Cardiac muscle cell (in vitro differentiated cells and primary cell): ENCODE measurements around the gene PABPN1L. TPM values are rescaled to one million over a fixed set of nuclear protein-coding genes. Genes with fewer than 3 reads are reported as not detected.
"Not testable (repeated sequence)": the region's sequence is repeated elsewhere in the genome, so short reads cannot be mapped to it uniquely, and the experiment has no call there.

ENCODE experiments used
- DNase-seq, 2 donors: peaks; one replicate each; pipeline versions ENCODE4 v3.0.0 to v3.0.0-alpha.2; 2010 to 2017; ENCODE audit warnings: low read depth in 1 of 2, low spot score in 1 of 2
- H3K27ac ChIP-seq: fragments of 200-600 bp; sonication (generic); 2 replicates; pipeline ENCODE4 v1.5.1; 2016
- H3K27me3 ChIP-seq: fragments of 200-600 bp; sonication (generic); 2 replicates; pipeline ENCODE4 v1.6.0; 2016; ENCODE audit warnings: control low read depth
- H3K36me3 ChIP-seq: fragments of 200-600 bp; sonication (generic); 2 replicates; pipeline ENCODE4 v1.5.1; 2016; ENCODE audit warnings: control low read depth
- H3K4me1 ChIP-seq: fragments of 200-600 bp; sonication (generic); 2 replicates; pipeline ENCODE4 v1.8.1; 2017; ENCODE audit warnings: low read depth, mild to moderate bottlenecking, mixed run types
- H3K4me3 ChIP-seq: fragments of 200-600 bp; sonication (generic); 2 replicates; pipeline ENCODE4 v1.5.1; 2016; ENCODE audit warnings: mild to moderate bottlenecking
- H3K9me3 ChIP-seq: fragments of 200-600 bp; sonication (generic); 2 replicates; pipeline ENCODE4 v1.5.1; 2017; ENCODE audit warnings: low read depth, mild to moderate bottlenecking, control low read depth
- polyA plus RNA-seq: library from polyadenylated mRNA; unstranded; fragments of >200 nt; fragmentation: Nextera tagmentation; extraction: Ambion mirVana; gene quantifications from 2 replicates; pipeline ENCODE4 v1.2.1, GENCODE V29; 2016
- total RNA-seq: library from RNA; depleted of rRNA; stranded (reverse); fragments of >200 nt; gene quantifications from 2 replicates; pipeline ENCODE4 v1.2.3, GENCODE V29; 2016
- TF ChIP-seq, protein P1 (sequence below): IDR thresholded peaks from 2 replicates; pipeline ENCODE4 v1.5.1; 2012; ENCODE audit warnings: low read depth, mild to moderate bottlenecking, low read length

Gene PABPN1L
- total and polyA plus RNA-seq, 2 experiments from 2014 or later: 0.32 TPM; not detected in 1

DNA sequence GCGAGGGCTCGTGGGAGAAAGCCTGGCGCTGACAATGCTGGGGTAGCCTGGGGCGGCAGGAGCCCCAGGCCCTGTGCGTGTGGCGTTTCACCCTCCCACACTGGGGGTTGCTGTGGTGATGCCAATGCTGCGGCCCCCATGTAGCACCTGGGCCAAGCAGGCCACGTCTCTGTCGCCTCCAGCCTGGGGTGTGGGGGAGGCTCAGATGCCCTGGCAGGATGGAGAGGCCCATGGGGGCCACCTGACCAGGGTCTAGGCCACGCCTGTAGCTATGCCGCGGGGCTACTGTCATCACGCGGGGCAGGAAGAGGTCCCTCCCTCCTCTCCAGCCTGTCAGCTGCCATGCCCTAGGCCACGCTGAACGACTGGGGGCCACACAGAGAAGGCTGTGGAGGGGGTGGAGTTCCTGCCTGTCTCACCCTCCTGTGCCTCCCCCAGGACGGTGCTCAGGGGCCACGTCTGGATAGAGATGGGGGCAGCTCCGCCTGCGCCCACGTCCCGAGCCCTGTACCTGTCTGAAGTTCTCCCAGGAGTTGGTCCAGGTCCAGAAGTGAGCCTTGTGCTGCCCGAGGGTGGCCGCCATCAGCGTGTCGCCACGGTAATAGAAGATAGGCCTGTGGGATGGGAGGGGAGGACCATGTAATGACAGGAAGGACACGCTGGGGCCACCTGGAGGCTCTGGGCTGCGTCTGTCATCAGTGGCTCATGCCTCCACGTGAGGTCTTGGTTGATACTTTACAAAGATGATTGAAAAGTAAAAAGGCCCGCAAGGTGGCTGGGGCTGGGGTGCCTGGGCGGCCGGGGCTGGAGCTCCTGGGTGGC lies 42.0 kb downstream of the PABPN1L start:
- no peaks in the 10 kb centered on the region for H3K27me3 ChIP-seq
- H3K4me3 ChIP-seq: no peak overlapping the region
- H3K4me1 ChIP-seq: no peaks in the 10 kb centered on the region
- no peaks in the 10 kb centered on the region for H3K36me3 ChIP-seq
- TF ChIP-seq, protein P1, sequence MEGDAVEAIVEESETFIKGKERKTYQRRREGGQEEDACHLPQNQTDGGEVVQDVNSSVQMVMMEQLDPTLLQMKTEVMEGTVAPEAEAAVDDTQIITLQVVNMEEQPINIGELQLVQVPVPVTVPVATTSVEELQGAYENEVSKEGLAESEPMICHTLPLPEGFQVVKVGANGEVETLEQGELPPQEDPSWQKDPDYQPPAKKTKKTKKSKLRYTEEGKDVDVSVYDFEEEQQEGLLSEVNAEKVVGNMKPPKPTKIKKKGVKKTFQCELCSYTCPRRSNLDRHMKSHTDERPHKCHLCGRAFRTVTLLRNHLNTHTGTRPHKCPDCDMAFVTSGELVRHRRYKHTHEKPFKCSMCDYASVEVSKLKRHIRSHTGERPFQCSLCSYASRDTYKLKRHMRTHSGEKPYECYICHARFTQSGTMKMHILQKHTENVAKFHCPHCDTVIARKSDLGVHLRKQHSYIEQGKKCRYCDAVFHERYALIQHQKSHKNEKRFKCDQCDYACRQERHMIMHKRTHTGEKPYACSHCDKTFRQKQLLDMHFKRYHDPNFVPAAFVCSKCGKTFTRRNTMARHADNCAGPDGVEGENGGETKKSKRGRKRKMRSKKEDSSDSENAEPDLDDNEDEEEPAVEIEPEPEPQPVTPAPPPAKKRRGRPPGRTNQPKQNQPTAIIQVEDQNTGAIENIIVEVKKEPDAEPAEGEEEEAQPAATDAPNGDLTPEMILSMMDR: no peak
- no peaks in the 10 kb centered on the region for H3K9me3 ChIP-seq
- DNase-seq: peak in 1 of 2 donors; percentile 38
- no peak overlapping the region for H3K27ac ChIP-seq

DNA sequence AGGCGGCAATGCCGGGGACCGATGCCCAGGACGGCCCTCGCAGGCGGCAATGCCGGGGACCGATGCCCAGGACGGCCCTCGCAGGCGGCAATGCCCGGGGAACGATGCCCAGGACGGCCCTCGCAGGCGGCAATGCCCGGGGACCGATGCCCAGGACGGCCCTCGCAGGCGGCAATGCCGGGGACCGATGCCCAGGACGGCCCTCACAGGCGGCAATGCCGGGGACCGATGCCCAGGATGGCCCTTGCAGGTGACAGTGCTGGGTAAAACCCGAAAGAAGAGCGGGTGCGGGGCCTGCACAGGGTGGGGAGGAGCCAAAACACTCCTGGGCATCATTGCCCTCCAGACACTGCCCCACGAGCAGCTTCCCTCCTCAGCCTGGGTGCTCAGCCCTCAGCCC lies 42.8 kb downstream of the PABPN1L start:
- H3K4me3 ChIP-seq, H3K4me1 ChIP-seq, H3K27me3 ChIP-seq, DNase-seq, H3K36me3 ChIP-seq, H3K9me3 ChIP-seq, H3K27ac ChIP-seq: not testable (repeated sequence)

DNA sequence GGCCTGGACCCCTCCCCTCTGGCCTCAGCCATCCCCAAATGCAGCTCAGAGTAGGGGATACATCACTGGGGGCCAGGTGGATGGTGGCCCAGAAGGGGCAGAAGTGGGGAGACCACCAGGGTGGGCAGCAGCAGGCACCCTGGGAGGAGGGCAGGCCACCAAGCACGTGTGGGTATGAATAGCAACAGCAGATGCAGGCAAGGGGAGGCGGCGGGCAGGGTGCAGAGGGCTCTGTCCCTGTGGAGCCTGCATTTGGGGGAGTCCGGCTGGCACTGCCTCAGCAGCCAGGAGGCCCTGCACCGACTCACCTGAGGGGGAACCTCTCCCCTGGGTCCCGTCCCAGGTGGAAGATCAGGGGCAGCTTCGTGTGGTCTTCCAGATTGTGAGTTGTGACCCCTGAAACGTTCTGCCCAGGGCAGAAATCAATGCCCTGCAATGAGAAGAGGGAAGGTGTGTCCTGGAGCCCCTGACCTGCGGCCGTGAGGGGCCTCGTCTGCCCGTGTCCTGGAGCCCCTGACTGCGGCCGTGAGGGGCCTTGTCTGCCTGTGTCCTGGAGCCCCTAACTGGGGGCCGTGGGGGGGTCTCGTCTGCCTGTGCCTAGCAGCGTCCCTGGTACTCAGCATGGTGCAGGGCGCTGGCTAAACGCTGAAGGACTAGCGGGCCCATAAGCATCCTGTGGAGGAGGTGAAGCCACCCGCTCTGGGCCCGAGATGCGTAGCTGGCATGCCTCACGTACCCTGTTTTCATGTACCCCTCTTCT lies 44.0 kb downstream of the PABPN1L start:
- no peak for DNase-seq
- Histone ChIP-seq H3K9me3 (no peaks in the 10 kb centered on the region), H3K27me3 (no peaks in the 10 kb centered on the region), H3K27ac (no peak overlapping the region), H3K4me1 (no peaks in the 10 kb centered on the region), H3K4me3 (no peak overlapping the region), H3K36me3 (no peaks in the 10 kb centered on the region)
- TF ChIP-seq, protein P1: no peak

DNA sequence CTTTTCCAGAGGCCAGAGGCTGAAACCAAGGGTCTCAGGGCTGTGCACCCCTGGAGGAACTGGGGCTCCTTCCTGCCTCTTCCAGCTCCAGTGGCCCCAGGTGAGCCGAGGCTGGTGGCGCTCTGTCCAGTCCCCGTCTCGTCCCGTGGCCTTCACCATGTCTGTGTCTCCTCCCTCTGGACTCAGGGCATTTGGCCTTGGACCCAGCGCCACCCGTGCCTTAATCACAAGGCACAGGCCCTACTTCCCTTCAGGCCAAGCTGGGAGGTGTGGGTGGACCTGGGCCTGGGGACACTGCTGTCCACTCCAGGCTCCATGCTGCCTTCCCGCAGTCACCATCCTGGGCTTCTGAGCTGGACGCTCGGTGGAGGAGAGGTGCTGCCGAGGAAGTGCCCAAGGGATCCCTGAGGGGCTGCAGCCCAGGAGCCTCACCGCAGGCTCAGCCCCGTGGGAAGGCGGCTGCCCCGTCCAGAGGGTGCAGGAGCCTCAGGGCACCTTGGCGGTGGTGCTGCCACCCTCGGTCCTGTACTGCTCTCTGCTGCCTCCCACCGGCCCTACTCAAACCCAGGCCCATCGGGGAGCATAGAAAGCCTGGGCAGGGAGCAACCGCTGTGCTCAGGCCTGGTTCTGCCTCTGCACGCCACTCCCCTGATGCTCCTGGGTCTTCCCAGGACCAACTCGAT lies 45.2 kb downstream of the PABPN1L start:
- no peak overlapping the region for H3K4me3 ChIP-seq
- DNase-seq: no peak
- H3K4me1 ChIP-seq: no peaks in the 10 kb centered on the region
- H3K36me3 ChIP-seq: no peaks in the 10 kb centered on the region
- no peaks in the 10 kb centered on the region for H3K27me3 ChIP-seq
- H3K27ac ChIP-seq: no peak overlapping the region
- no peaks in the 10 kb centered on the region for H3K9me3 ChIP-seq
- TF ChIP-seq, protein P1: no peak

DNA sequence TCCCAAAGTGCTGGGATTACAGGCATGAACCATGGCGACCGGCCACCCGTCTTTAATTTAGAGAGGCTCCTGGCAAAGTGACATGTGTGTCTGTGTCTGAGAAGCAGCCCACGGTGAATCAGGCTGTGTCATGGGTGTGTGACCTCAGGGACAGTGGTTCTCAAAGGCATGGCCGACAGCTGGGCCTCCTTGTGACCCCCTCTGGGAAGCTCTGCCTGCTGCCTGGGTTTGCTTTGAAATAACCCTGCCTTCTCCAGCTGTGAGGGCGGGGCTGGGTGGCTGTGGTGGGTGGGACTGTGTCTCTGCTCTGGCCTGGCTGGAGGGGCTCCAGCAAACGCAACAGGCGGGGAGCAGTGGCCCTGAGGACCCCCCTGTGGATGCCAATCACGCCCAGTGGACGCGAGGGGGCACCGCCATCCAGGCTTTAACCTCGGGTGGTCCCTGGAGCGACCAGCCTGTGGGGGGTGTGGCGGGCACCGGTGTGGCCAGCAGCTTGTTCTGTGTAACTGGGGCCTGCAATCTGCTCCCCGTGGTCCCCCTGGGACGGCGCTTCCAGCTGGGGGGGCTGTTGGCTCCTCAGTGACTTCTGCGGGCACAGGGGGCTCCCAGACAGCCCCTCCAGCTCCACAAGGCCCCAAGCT lies 46.0 kb downstream of the PABPN1L start:
- H3K4me1 ChIP-seq: no peaks in the 10 kb centered on the region
- TF ChIP-seq, protein P1: no peak
- H3K9me3 ChIP-seq: no peaks in the 10 kb centered on the region
- no peaks in the 10 kb centered on the region for H3K27me3 ChIP-seq
- H3K4me3 ChIP-seq: no peak overlapping the region
- no peak overlapping the region for H3K27ac ChIP-seq
- DNase-seq: no peak
- H3K36me3 ChIP-seq: no peaks in the 10 kb centered on the region
